RWPE1 (cell line): Measurements from ENCODE around the gene SELL.
"Not testable (repeated sequence)": the region's sequence is repeated elsewhere in the genome, so short reads cannot be mapped to it uniquely, and the experiment has no call there.

Experiments
- CTCF ChIA-PET: fragments of 350-600 bp; sonication (Branson Sonifier 250); formaldehyde crosslinking; extraction: SDS; loops from one replicate; lab custom pipeline; 2021; lab: Yijun Ruan, JAX
- POLR2A ChIA-PET: fragments of 400-600 bp; formaldehyde crosslinking; extraction: SDS; loops from one replicate; lab custom pipeline; 2020; ENCODE audit warnings: antibody characterized with exemption; ENCODE audit not compliant: low non-redundant PET; lab: Yijun Ruan, JAX
- DNase-seq: peaks from one replicate; pipeline ENCODE4 v3.0.0; 2012; ENCODE audit warnings: low spot score
- H3K27ac ChIP-seq: fragments of 450-650 bp; 2 replicates; pipeline ENCODE4 v1.5.1; 2017
- TF ChIP-seq, protein P1 (sequence below): fragments of 450-650 bp; conservative IDR thresholded peaks from 2 replicates; pipeline ENCODE4 v1.5.1; 2017; ENCODE audit warnings: low read depth, mild to moderate bottlenecking

SELL gene

DNA sequence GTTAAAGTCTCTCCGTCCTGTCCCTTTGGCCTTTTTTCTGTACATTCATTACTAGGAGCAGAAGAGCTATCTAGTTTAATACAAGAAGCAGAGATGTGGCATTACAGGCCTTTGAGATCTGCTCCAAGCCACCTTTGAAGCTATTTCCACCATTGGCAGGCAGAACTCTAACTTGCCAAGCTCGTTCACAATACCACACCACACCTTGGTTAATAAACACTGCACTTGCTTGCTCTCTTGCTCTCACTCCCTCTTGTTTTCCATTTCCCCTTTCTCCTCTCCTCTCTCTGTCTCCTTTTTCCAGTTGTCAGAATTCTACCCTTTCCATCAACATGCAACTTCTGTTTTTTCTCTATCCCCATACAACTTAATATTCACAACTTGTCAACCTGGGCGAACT, 15.4 kb upstream of the SELL start:
- POLR2A ChIA-PET, result no interaction called here

GRCh38 chr1:169725930-169726329, 14.5 kb upstream of the SELL start:
- CTCF ChIA-PET, result no interaction called here
- POLR2A ChIA-PET, result no interaction called here
- DNase-seq, result no peak
- no peak overlapping the region for H3K27ac ChIP-seq
- TF ChIP-seq, protein P1, sequence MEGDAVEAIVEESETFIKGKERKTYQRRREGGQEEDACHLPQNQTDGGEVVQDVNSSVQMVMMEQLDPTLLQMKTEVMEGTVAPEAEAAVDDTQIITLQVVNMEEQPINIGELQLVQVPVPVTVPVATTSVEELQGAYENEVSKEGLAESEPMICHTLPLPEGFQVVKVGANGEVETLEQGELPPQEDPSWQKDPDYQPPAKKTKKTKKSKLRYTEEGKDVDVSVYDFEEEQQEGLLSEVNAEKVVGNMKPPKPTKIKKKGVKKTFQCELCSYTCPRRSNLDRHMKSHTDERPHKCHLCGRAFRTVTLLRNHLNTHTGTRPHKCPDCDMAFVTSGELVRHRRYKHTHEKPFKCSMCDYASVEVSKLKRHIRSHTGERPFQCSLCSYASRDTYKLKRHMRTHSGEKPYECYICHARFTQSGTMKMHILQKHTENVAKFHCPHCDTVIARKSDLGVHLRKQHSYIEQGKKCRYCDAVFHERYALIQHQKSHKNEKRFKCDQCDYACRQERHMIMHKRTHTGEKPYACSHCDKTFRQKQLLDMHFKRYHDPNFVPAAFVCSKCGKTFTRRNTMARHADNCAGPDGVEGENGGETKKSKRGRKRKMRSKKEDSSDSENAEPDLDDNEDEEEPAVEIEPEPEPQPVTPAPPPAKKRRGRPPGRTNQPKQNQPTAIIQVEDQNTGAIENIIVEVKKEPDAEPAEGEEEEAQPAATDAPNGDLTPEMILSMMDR, result no peak

More for the DNA sequence above, 15.4 kb upstream of the SELL start:
- TF ChIP-seq, protein P1, result no peak
- CTCF ChIA-PET, result interaction anchor here (0.7 kb wide), 1 partner anchor 15 kb away, joined by 6 read pairs; no protein-coding TSS in a partner anchor
- no peak for DNase-seq
- H3K27ac ChIP-seq, result no peak overlapping the region

DNA sequence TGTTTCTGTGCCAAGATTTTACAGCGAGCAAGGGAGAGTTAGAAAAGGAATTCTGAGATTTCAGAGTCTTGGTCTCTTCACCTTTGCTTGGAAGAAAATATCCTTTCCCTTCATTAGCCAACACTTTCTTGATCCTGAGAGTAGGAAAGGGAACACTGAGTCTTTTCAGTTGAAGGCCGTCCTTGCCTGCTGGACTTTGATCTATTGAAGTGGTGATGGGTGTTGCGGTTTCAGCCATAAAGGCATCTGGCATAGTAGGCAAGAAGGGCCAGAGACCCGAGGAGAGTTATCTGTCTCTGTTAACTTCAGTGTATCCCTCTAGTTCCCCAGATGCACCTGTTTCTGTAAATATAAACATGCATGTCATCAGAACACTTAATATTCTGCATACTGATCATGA, 12.7 kb upstream of the SELL start:
- no peak overlapping the region for H3K27ac ChIP-seq
- POLR2A ChIA-PET, result no interaction called here
- DNase-seq, result no peak
- CTCF ChIA-PET, result no interaction called here
- TF ChIP-seq, protein P1, result no peak

GRCh38 chr1:169723763-169724162, 12.3 kb upstream of the SELL start:
- ChIA-PET POLR2A (no interaction called here), CTCF (no interaction called here)
- no peak for DNase-seq
- TF ChIP-seq, protein P1, result no peak
- no peak overlapping the region for H3K27ac ChIP-seq

GRCh38 chr1:169722779-169723178, 11.4 kb upstream of the SELL start:
- TF ChIP-seq, protein P1, result no peak
- ChIA-PET CTCF (no interaction called here), POLR2A (no interaction called here)
- DNase-seq, result no peak
- no peak overlapping the region for H3K27ac ChIP-seq

- not testable (repeated sequence) for H3K27ac ChIP-seq
- CTCF ChIA-PET, result interaction anchor here (0.9 kb wide), 1 partner anchor 118 kb away, joined by 3 read pairs; no protein-coding TSS in a partner anchor
These were observed 3.7 kb upstream of the SELL start for GRCh38 chr1:169715100-169715499.

DNA sequence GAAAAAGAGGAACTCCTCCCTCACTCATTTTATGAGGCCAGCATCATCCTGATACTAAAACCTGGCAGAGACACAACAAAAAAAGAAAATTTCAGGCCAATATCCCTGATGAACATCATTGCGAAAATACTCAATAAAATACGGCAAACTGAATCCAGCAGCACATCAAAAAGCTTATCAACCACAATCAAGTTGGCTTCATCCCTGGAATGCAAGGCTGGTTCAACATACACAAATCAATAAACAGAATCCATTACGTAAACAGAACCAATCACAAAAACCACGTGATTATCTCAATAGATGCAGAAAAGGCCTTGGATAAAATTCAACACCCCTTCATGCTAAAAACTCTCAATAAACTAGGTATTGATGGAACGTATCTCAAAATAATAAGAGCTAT, 1.7 kb upstream of the SELL start:
- CTCF ChIA-PET, result interaction anchor here (0.9 to 1.6 kb wide), 2 partner anchors 12 to 111 kb away, joined by 5 to 13 read pairs; no protein-coding TSS in a partner anchor
- POLR2A ChIA-PET, result not testable (repeated sequence)

More at GRCh38 chr1:169715100-169715499, 3.7 kb upstream of the SELL start:
- POLR2A ChIA-PET, DNase-seq: not testable (repeated sequence)

GRCh38 chr1:169712309-169712631, 850 bp upstream of the SELL start:
- POLR2A ChIA-PET, result no interaction called here
- no peak overlapping the region for H3K27ac ChIP-seq
- TF ChIP-seq, protein P1, result peak; percentile 20; the same call in 1 of the 2 replicates
- CTCF ChIA-PET, result interaction anchor here (0.5 to 1.6 kb wide), 6 partner anchors 13 to 116 kb away, joined by 4 to 13 read pairs (median 6); no protein-coding TSS in a partner anchor
- no peak for DNase-seq

More for the DNA sequence above, 1.7 kb upstream of the SELL start:
- DNase-seq, H3K27ac ChIP-seq: not testable (repeated sequence)
